WTC11 (cell line): ENCODE results near the gene IL23R. TPM values are rescaled to one million over a fixed set of nuclear protein-coding genes. Genes with fewer than 3 reads are reported as not detected.

Experiments used
- ATAC-seq: fragments of 200-7000 bp; cut with Tn5 transposase; 2 replicates; pipeline ENCODE4 v1.10.0; 2021; ENCODE audit warnings: mild to moderate bottlenecking, moderate library complexity
- CTCF ChIA-PET: fragments of 300-600 bp; sonication (Branson Sonifier 250); formaldehyde crosslinking; loops from one replicate; lab custom pipeline; 2021; ENCODE audit warnings: antibody characterized with exemption; lab: Charles Lee
- POLR2A ChIA-PET: fragments of 350-600 bp; sonication (Branson Sonifier 250); formaldehyde crosslinking; loops from one replicate; lab custom pipeline; 2021; ENCODE audit warnings: antibody characterized with exemption; lab: Charles Lee
- DNase-seq: peaks from one replicate; pipeline ENCODE4 v3.0.0; 2021; ENCODE audit warnings: low spot score
- H3K27ac Mint-ChIP-seq: 2 replicates; pipeline ENCODE4 v1.8.0; 2021; ENCODE audit warnings: mixed read lengths
- H3K27me3 Mint-ChIP-seq: 2 replicates; pipeline ENCODE4 v1.8.0; 2021; ENCODE audit warnings: low read depth, mild to moderate bottlenecking, moderate library complexity, mixed read lengths
- H3K36me3 Mint-ChIP-seq: 2 replicates; pipeline ENCODE4 v1.8.0; 2021; ENCODE audit warnings: mixed read lengths
- H3K4me1 Mint-ChIP-seq: 2 replicates; pipeline ENCODE4 v1.8.0; 2022; ENCODE audit warnings: mixed read lengths
- H3K4me3 Mint-ChIP-seq: 2 replicates; pipeline ENCODE4 v1.8.0; 2021; ENCODE audit warnings: mild to moderate bottlenecking, moderate library complexity, mixed read lengths
- H3K9me3 Mint-ChIP-seq: 2 replicates; pipeline ENCODE4 v1.8.0; 2021; ENCODE audit warnings: mixed read lengths
- AR ChIP-seq: fragments of 250-450 bp; sonication (Bioruptor Pico); IDR thresholded peaks from 2 replicates; pipeline ENCODE4 v1.9.0; 2021; ENCODE audit warnings: mild to moderate bottlenecking
- CDX4 ChIP-seq: fragments of 250-450 bp; sonication (Bioruptor Pico); IDR thresholded peaks from 2 replicates; pipeline ENCODE4 v1.9.0; 2021; ENCODE audit warnings: moderate library complexity, mild to moderate bottlenecking, inconsistent platforms, borderline replicate concordance
- CREB1 ChIP-seq: sonication (generic); formaldehyde crosslinking; IDR thresholded peaks from 2 replicates; pipeline ENCODE4 v1.8.0; 2023; ENCODE audit warnings: mild to moderate bottlenecking, missing genetic modification reagents
- ELF4 ChIP-seq: sonication (generic); formaldehyde crosslinking; IDR thresholded peaks from 2 replicates; pipeline ENCODE4 v1.8.1; 2022; ENCODE audit warnings: low read depth, mild to moderate bottlenecking, moderate library complexity, missing genetic modification reagents
- ETV6 ChIP-seq: sonication (generic); formaldehyde crosslinking; IDR thresholded peaks from 2 replicates; pipeline ENCODE4 v1.8.1; 2022; ENCODE audit warnings: mild to moderate bottlenecking, missing genetic modification reagents
- FOXJ3 ChIP-seq: sonication (generic); formaldehyde crosslinking; IDR thresholded peaks from 2 replicates; pipeline ENCODE4 v1.9.0; 2021; ENCODE audit warnings: missing genetic modification reagents, mild to moderate bottlenecking, borderline replicate concordance
- FOXK1 ChIP-seq: sonication (generic); formaldehyde crosslinking; IDR thresholded peaks from 2 replicates; pipeline ENCODE4 v1.8.0; 2022; ENCODE audit warnings: mild to moderate bottlenecking, moderate library complexity, missing genetic modification reagents
- GRHL2 ChIP-seq: fragments of 250-450 bp; sonication (Bioruptor Pico); IDR thresholded peaks from 2 replicates; pipeline ENCODE4 v1.8.0; 2022; ENCODE audit warnings: mild to moderate bottlenecking, moderate library complexity; ENCODE audit not compliant: insufficient replicate concordance, severe bottlenecking
- HMGA2 ChIP-seq: fragments of 250-450 bp; sonication (Bioruptor Pico); IDR thresholded peaks from 2 replicates; pipeline ENCODE4 v1.4.0; 2021; ENCODE audit warnings: mild to moderate bottlenecking, moderate library complexity
- IRF2 ChIP-seq: sonication (generic); formaldehyde crosslinking; IDR thresholded peaks from 2 replicates; pipeline ENCODE4 v1.8.0; 2022; ENCODE audit warnings: low read depth, missing genetic modification reagents, borderline replicate concordance
- JUN ChIP-seq: sonication (generic); formaldehyde crosslinking; IDR thresholded peaks from 2 replicates; pipeline ENCODE4 v1.8.0; 2023; ENCODE audit warnings: mild to moderate bottlenecking, missing genetic modification reagents
- NR2C2 ChIP-seq: sonication (generic); formaldehyde crosslinking; IDR thresholded peaks from 2 replicates; pipeline ENCODE4 v1.8.0; 2022; ENCODE audit warnings: mild to moderate bottlenecking, missing genetic modification reagents
- PRDM15 ChIP-seq: sonication (generic); formaldehyde crosslinking; IDR thresholded peaks from 2 replicates; pipeline ENCODE4 v1.8.0; 2022; ENCODE audit warnings: missing genetic modification reagents
- SP1 ChIP-seq: sonication (generic); formaldehyde crosslinking; conservative IDR thresholded peaks from 2 replicates; pipeline ENCODE4 v1.8.1; 2022; ENCODE audit warnings: missing genetic modification reagents
- TP53 ChIP-seq: sonication (generic); formaldehyde crosslinking; IDR thresholded peaks from 2 replicates; pipeline ENCODE4 v1.8.1; 2023; ENCODE audit warnings: mild to moderate bottlenecking, missing genetic modification reagents
- USF1 ChIP-seq: sonication (generic); formaldehyde crosslinking; IDR thresholded peaks from 2 replicates; pipeline ENCODE4 v1.8.0; 2022; ENCODE audit warnings: mild to moderate bottlenecking, missing genetic modification reagents
- ZBTB43 ChIP-seq: sonication (generic); formaldehyde crosslinking; IDR thresholded peaks from 2 replicates; pipeline ENCODE4 v1.8.1; 2023; ENCODE audit warnings: mild to moderate bottlenecking, missing genetic modification reagents
- ZMAT4 ChIP-seq: fragments of 250-450 bp; sonication (Bioruptor Pico); IDR thresholded peaks from 2 replicates; pipeline ENCODE4 v1.9.0; 2021; ENCODE audit warnings: mild to moderate bottlenecking
- ZNF219 ChIP-seq: sonication (generic); formaldehyde crosslinking; IDR thresholded peaks from 2 replicates; pipeline ENCODE4 v1.8.0; 2023; ENCODE audit warnings: missing genetic modification reagents, mild to moderate bottlenecking, borderline replicate concordance
- ZNF232 ChIP-seq: sonication (generic); formaldehyde crosslinking; IDR thresholded peaks from 2 replicates; pipeline ENCODE4 v1.8.0; 2022; ENCODE audit warnings: mild to moderate bottlenecking, missing genetic modification reagents
- ZNF416 ChIP-seq: fragments of 250-450 bp; sonication (Bioruptor Pico); IDR thresholded peaks from 2 replicates; pipeline ENCODE4 v1.9.0; 2021; ENCODE audit warnings: mild to moderate bottlenecking, inconsistent platforms
- ZNF423 ChIP-seq: fragments of 250-450 bp; sonication (Bioruptor Pico); IDR thresholded peaks from 2 replicates; pipeline ENCODE4 v2.1.2; 2022; ENCODE audit warnings: mild to moderate bottlenecking, moderate library complexity
- ZNF671 ChIP-seq: fragments of 250-450 bp; sonication (Bioruptor Pico); IDR thresholded peaks from 2 replicates; pipeline ENCODE4 v1.8.0; 2021; ENCODE audit warnings: mild to moderate bottlenecking
- ZSCAN18 ChIP-seq: fragments of 250-450 bp; sonication (Bioruptor Pico); IDR thresholded peaks from 2 replicates; pipeline ENCODE4 v2.1.2; 2022; ENCODE audit warnings: mild to moderate bottlenecking, moderate library complexity
- total RNA-seq: library from RNA; stranded (reverse); gene quantifications from 3 replicates; pipeline ENCODE4 v1.2.3, GENCODE V29; 2021

IL23R gene
- total RNA-seq, 1 experiment from 2014 or later, result not detected

GRCh38 chr1:67201891-67202290, 35.6 kb downstream of the IL23R start:
- H3K4me3 Mint-ChIP-seq, result no peak overlapping the region
- no peak overlapping the region for H3K27ac Mint-ChIP-seq
- no peaks in the 10 kb centered on the region for H3K4me1 Mint-ChIP-seq
- TF ChIP-seq IRF2 (CRISPR knock-in tag), result no peak
- no peak for TF ChIP-seq HMGA2 (CRISPR knock-in tag)
- no peak for TF ChIP-seq ZNF671
- TF ChIP-seq AR, result no peak
- TF ChIP-seq ZNF232 (CRISPR knock-in tag), result no peak
- TF ChIP-seq GRHL2 (CRISPR knock-in tag), result no peak
- TF ChIP-seq JUN, result no peak
- TF ChIP-seq USF1 (CRISPR knock-in tag), result no peak
- TF ChIP-seq ZBTB43 (CRISPR knock-in tag), result no peak
- TF ChIP-seq SP1 (CRISPR knock-in tag), result no peak
- TF ChIP-seq ZNF416, result no peak
- no peak for TF ChIP-seq ZNF423 (CRISPR knock-in tag)
- TF ChIP-seq ZNF219 (CRISPR knock-in tag), result no peak
- no peak for TF ChIP-seq ETV6 (CRISPR knock-in tag)
- ChIA-PET CTCF (interaction anchor here (1.0 to 1.1 kb wide), 2 partner anchors 11 to 53 kb away, joined by 3 to 4 read pairs; no protein-coding TSS in a partner anchor), POLR2A (no interaction called here)
- DNase-seq (no peak), ATAC-seq (no peak)
- H3K27me3 Mint-ChIP-seq, result no peaks in the 10 kb centered on the region
- no peaks in the 10 kb centered on the region for H3K36me3 Mint-ChIP-seq
- peaks cover 4% of the 10 kb centered on the region; the same call in 1 of the 2 replicates for H3K9me3 Mint-ChIP-seq

GRCh38 chr1:67204298-67204980, 38.2 kb downstream of the IL23R start:
- no peak overlapping the region for H3K27ac Mint-ChIP-seq
- no peaks in the 10 kb centered on the region for H3K4me1 Mint-ChIP-seq
- no peaks in the 10 kb centered on the region for H3K36me3 Mint-ChIP-seq
- H3K27me3 Mint-ChIP-seq, result no peaks in the 10 kb centered on the region
- H3K4me3 Mint-ChIP-seq, result no peak overlapping the region
- no peak for ATAC-seq
- no peak for DNase-seq
- ChIA-PET POLR2A (no interaction called here), CTCF (interaction anchor here (1.3 kb wide), 2 partner anchors 9 to 55 kb away, joined by 3 to 8 read pairs; no protein-coding TSS in a partner anchor)
- peaks cover 4% of the 10 kb centered on the region; the same call in 1 of the 2 replicates for H3K9me3 Mint-ChIP-seq
- no peak for TF ChIP-seq ETV6 (CRISPR knock-in tag)
- no peak for TF ChIP-seq ZNF671
- no peak for TF ChIP-seq FOXJ3 (CRISPR knock-in tag)
- no peak for TF ChIP-seq CREB1 (CRISPR knock-in tag)
- TF ChIP-seq CDX4, result no peak
- TF ChIP-seq USF1 (CRISPR knock-in tag), result no peak
- no peak for TF ChIP-seq ZMAT4 (CRISPR knock-in tag)
- TF ChIP-seq TP53 (CRISPR knock-in tag), result no peak
- no peak for TF ChIP-seq ZSCAN18 (CRISPR knock-in tag)
- TF ChIP-seq ELF4, result no peak
- TF ChIP-seq PRDM15 (CRISPR knock-in tag), result no peak
- TF ChIP-seq FOXK1 (CRISPR knock-in tag), result no peak
- no peak for TF ChIP-seq NR2C2
